HT-29 (cell line): Measurements from ENCODE around the gene CTNNBL1. TPM values are rescaled to one million over a fixed set of nuclear protein-coding genes. Genes with fewer than 3 reads are reported as not detected.

Experiments used
- DNase-seq: peaks from one replicate; pipeline ENCODE4 v3.0.0-alpha.2; 2015; ENCODE audit warnings: low spot score
- total RNA-seq: library from RNA; depleted of rRNA; stranded (reverse); fragments of >200 nt; shearing (Covaris generic); gene quantifications from 2 replicates; pipeline ENCODE4 v1.2.3, GENCODE V29; 2014; rRNA removed

Gene CTNNBL1
- total RNA-seq, 1 experiment from 2014 or later: 42.4 TPM

GRCh38 chr20:37914672-37915433, 221.0 kb downstream of the CTNNBL1 start:
- no peak for DNase-seq

- DNase-seq: no peak
These were observed 221.6 kb downstream of the CTNNBL1 start for GRCh38 chr20:37915434-37915787.

GRCh38 chr20:37915800-37916570, 222.2 kb downstream of the CTNNBL1 start:
- DNase-seq: no peak

GRCh38 chr20:37917461-37917860, 223.6 kb downstream of the CTNNBL1 start:
- DNase-seq: no peak

GRCh38 chr20:37918035-37918434, 224.2 kb downstream of the CTNNBL1 start:
- DNase-seq: no peak

GRCh38 chr20:37919389-37920040, 225.7 kb downstream of the CTNNBL1 start:
- DNase-seq: no peak

- DNase-seq: no peak
These were observed 226.4 kb downstream of the CTNNBL1 start for GRCh38 chr20:37920270-37920669.

GRCh38 chr20:37920679-37921322, 227.0 kb downstream of the CTNNBL1 start:
- DNase-seq: no peak

- DNase-seq: no peak
These were observed 227.6 kb downstream of the CTNNBL1 start for GRCh38 chr20:37921341-37921929.

Other genes starting within 250 kb of the CTNNBL1 start
- 2.1 TPM in 1 of 2 replicates, not detected in the other for gene NNAT, start 172.8 kb upstream of the CTNNBL1 start, total RNA-seq
- gene BLCAP, start 166.2 kb upstream of the CTNNBL1 start, total RNA-seq: 108 and 115 TPM in 2 replicates
- not detected in 2 replicates for gene VSTM2L, start 209.1 kb downstream of the CTNNBL1 start, total RNA-seq